GM19193 (cell line): ENCODE results near the gene SRRM5.
A peak's percentile ranks its signal among the peaks of the same experiment; 100 is the strongest.

ENCODE experiments used
- POLR2A ChIP-seq: IDR thresholded peaks from 4 replicates; pipeline ENCODE4 v1.6.1; 2011; ENCODE audit not compliant: insufficient read depth, insufficient read length; ENCODE audit errors: extremely low read depth

The SRRM5 gene

GRCh38 chr19:43599635-43600295, 12.1 kb upstream of the SRRM5 start:
- no peak for TF ChIP-seq POLR2A

GRCh38 chr19:43605875-43606568, 5.9 kb upstream of the SRRM5 start:
- TF ChIP-seq POLR2A, result no peak

- TF ChIP-seq POLR2A, result no peak
Measured at GRCh38 chr19:43606569-43607229, 5.2 kb upstream of the SRRM5 start.

- TF ChIP-seq POLR2A, result no peak
Measured at GRCh38 chr19:43607238-43608205, 4.4 kb upstream of the SRRM5 start.

GRCh38 chr19:43609872-43610271, 2.0 kb upstream of the SRRM5 start:
- no peak for TF ChIP-seq POLR2A

- TF ChIP-seq POLR2A, result no peak
Measured at GRCh38 chr19:43610493-43610892, 1.4 kb upstream of the SRRM5 start.

GRCh38 chr19:43612374-43612773, 486 bp downstream of the SRRM5 start:
- TF ChIP-seq POLR2A, result no peak

GRCh38 chr19:43616306-43616705, 4.4 kb downstream of the SRRM5 start:
- TF ChIP-seq POLR2A, result no peak

GRCh38 chr19:43616954-43617353, 5.1 kb downstream of the SRRM5 start:
- no peak for TF ChIP-seq POLR2A

GRCh38 chr19:43618921-43619261, 7.0 kb downstream of the SRRM5 start:
- no peak for TF ChIP-seq POLR2A

GRCh38 chr19:43619262-43620060, 7.6 kb downstream of the SRRM5 start, which contains the start of gene ZNF428:
TSS of gene ZNF428 (minus strand) at chr19:43619629. CDS start at chr19:43614304, 5,325 bp downstream.
- peak; percentile 84 for TF ChIP-seq POLR2A

- no peak for TF ChIP-seq POLR2A
Measured at GRCh38 chr19:43620061-43621001, 8.4 kb downstream of the SRRM5 start.

- TF ChIP-seq POLR2A, result no peak
Measured at GRCh38 chr19:43622070-43622469, 10.2 kb downstream of the SRRM5 start.
